Measurements from ENCODE around the gene SLC2A13. TPM values are rescaled to one million over a fixed set of nuclear protein-coding genes. Genes with fewer than 3 reads are reported as not detected.

The SLC2A13 gene
- total RNA-seq, 1 experiment from 2014 or later: 1.6 TPM

GRCh38 chr12:40028296-40028695 lies 77.6 kb downstream of the SLC2A13 start:
- intact Hi-C loops (cut with micrococcal nuclease; ENCODE audit: unreplicated experiment): no loop called here
- Histone ChIP-seq H2AFZ (no peak overlapping the region), H3K79me2 (ENCODE audit: low read depth) (no peaks in the 10 kb centered on the region), H3K27me3 (ENCODE audit: insufficient read depth, low read depth) (no peaks in the 10 kb centered on the region), H3K4me1 (replicated peaks; ENCODE audit: insufficient read depth) (no peaks in the 10 kb centered on the region), H3K4me2 (no peak overlapping the region), H3K9me3 (ENCODE audit: insufficient read depth, low read depth) (no peaks in the 10 kb centered on the region), H3K27ac (no peak overlapping the region), H3K9me2 (ENCODE audit: insufficient read depth) (no peaks in the 10 kb centered on the region), H3K4me3 (no peak overlapping the region), H4K20me1 (ENCODE audit: insufficient read depth) (no peaks in the 10 kb centered on the region), H3F3A (ENCODE audit: insufficient read depth, low read depth) (no peaks in the 10 kb centered on the region), H3K36me3 (ENCODE audit: low read depth) (no peaks in the 10 kb centered on the region)
- no TSS peak for BruUV-seq (replicated peaks)
- TF ChIP-seq, protein P1, sequence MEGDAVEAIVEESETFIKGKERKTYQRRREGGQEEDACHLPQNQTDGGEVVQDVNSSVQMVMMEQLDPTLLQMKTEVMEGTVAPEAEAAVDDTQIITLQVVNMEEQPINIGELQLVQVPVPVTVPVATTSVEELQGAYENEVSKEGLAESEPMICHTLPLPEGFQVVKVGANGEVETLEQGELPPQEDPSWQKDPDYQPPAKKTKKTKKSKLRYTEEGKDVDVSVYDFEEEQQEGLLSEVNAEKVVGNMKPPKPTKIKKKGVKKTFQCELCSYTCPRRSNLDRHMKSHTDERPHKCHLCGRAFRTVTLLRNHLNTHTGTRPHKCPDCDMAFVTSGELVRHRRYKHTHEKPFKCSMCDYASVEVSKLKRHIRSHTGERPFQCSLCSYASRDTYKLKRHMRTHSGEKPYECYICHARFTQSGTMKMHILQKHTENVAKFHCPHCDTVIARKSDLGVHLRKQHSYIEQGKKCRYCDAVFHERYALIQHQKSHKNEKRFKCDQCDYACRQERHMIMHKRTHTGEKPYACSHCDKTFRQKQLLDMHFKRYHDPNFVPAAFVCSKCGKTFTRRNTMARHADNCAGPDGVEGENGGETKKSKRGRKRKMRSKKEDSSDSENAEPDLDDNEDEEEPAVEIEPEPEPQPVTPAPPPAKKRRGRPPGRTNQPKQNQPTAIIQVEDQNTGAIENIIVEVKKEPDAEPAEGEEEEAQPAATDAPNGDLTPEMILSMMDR (conservative IDR thresholded peaks at IDR 0.05): no peak
- no peak for TF ChIP-seq EZH2 (IDR thresholded peaks at IDR 0.05; ENCODE audit: low read depth)
- no peak for DNase-seq
- POLR2A ChIA-PET (ENCODE audit: unreplicated experiment): no interaction called here
- CTCF ChIA-PET: no interaction called here

DNA sequence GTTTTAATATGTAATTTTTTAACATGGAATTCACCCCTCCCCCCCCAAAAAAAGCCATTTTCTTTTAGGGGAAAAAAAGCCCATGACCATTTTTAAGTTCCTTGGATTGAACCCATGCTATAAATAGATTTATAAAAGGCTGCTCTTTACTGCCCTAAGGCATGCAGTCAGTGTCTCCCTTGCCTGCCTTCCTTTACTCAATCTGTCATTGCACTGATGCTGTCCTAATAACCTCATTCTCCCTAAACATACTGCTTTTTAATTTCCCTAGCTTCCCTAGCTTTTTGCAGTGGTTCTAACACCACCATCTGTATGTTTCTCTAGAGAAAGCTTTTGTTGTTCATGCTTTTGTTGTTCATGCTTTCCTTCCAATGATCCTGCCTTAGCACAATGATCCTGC lies 83.0 kb downstream of the SLC2A13 start:
- no peaks in the 10 kb centered on the region for H3F3A ChIP-seq (ENCODE audit: insufficient read depth, low read depth)
- no peaks in the 10 kb centered on the region for H4K20me1 ChIP-seq (ENCODE audit: insufficient read depth)
- no peak overlapping the region for H3K27ac ChIP-seq
- POLR2A ChIA-PET (ENCODE audit: unreplicated experiment): no interaction called here
- H3K4me3 ChIP-seq: no peak overlapping the region
- no TSS peak for BruUV-seq (replicated peaks)
- H3K27me3 ChIP-seq (ENCODE audit: insufficient read depth, low read depth): no peaks in the 10 kb centered on the region
- H3K4me2 ChIP-seq: no peak overlapping the region
- H3K36me3 ChIP-seq (ENCODE audit: low read depth): no peaks in the 10 kb centered on the region
- no peaks in the 10 kb centered on the region for H3K9me2 ChIP-seq (ENCODE audit: insufficient read depth)
- no peak overlapping the region for H2AFZ ChIP-seq
- no peaks in the 10 kb centered on the region for H3K4me1 ChIP-seq (replicated peaks; ENCODE audit: insufficient read depth)
- DNase-seq: no peak
- no peaks in the 10 kb centered on the region for H3K79me2 ChIP-seq (ENCODE audit: low read depth)
- no peaks in the 10 kb centered on the region for H3K9me3 ChIP-seq (ENCODE audit: insufficient read depth, low read depth)
- TF ChIP-seq, protein P1 (conservative IDR thresholded peaks at IDR 0.05): no peak
- TF ChIP-seq EZH2 (IDR thresholded peaks at IDR 0.05; ENCODE audit: low read depth): no peak
- intact Hi-C loops (cut with micrococcal nuclease; ENCODE audit: unreplicated experiment): no loop called here
- CTCF ChIA-PET: no interaction called here

- Histone ChIP-seq H2AFZ (no peak overlapping the region), H3K36me3 (ENCODE audit: low read depth) (no peaks in the 10 kb centered on the region), H3K79me2 (ENCODE audit: low read depth) (no peaks in the 10 kb centered on the region), H3K27me3 (ENCODE audit: insufficient read depth, low read depth) (no peaks in the 10 kb centered on the region), H3K4me1 (replicated peaks; ENCODE audit: insufficient read depth) (peaks cover 10% of the 10 kb centered on the region; the same call in 1 of the 2 replicates), H3F3A (ENCODE audit: insufficient read depth, low read depth) (no peaks in the 10 kb centered on the region), H4K20me1 (ENCODE audit: insufficient read depth) (no peaks in the 10 kb centered on the region), H3K4me2 (no peak overlapping the region), H3K9me2 (ENCODE audit: insufficient read depth) (no peaks in the 10 kb centered on the region), H3K9me3 (ENCODE audit: insufficient read depth, low read depth) (no peaks in the 10 kb centered on the region), H3K4me3 (no peak overlapping the region), H3K27ac (no peak overlapping the region)
- intact Hi-C loops (cut with micrococcal nuclease; ENCODE audit: unreplicated experiment): no loop called here
- BruUV-seq (replicated peaks): no TSS peak
- no peak for DNase-seq
- ChIA-PET POLR2A (ENCODE audit: unreplicated experiment) (no interaction called here), CTCF (no interaction called here)
- TF ChIP-seq EZH2 (IDR thresholded peaks at IDR 0.05; ENCODE audit: low read depth): no peak
- TF ChIP-seq, protein P1 (conservative IDR thresholded peaks at IDR 0.05): no peak
Observed at GRCh38 chr12:40020261-40020691, 85.6 kb downstream of the SLC2A13 start.
